Common myeloid progenitor, CD34-positive (primary cell): ENCODE data around the gene CDK14.

Source experiments
- CTCF ChIA-PET: fragments of 350-600 bp; sonication (Branson Sonifier 250); formaldehyde crosslinking; loops from one replicate; lab custom pipeline; 2021; ENCODE audit warnings: antibody characterized with exemption; lab: Charles Lee
- POLR2A ChIA-PET: fragments of 350-600 bp; sonication (Branson Sonifier 250); formaldehyde crosslinking; loops from one replicate; lab custom pipeline; 2021; ENCODE audit warnings: antibody characterized with exemption; lab: Charles Lee
- DNase-seq, 3 donors: peaks; one replicate each; pipeline versions ENCODE4 v3.0.0 to v3.0.0-alpha.2; 2013
- H3K27ac ChIP-seq, 2 experiments: 1 replicate in 1 of 2; 2 replicates in 1 of 2; pipeline ENCODE4 v1.7.0; 2013; ENCODE audit warnings: inconsistent platforms in 2 of 2, low read length in 2 of 2, mild to moderate bottlenecking in 2 of 2, low read depth in 1 of 2, moderate library complexity in 1 of 2; ENCODE audit not compliant: severe bottlenecking in 2 of 2, insufficient read depth in 1 of 2, poor library complexity in 1 of 2
- H3K27me3 ChIP-seq, 5 experiments: replicated peaks in 2 of 5; 1 replicate in 3 of 5; 2 replicates in 2 of 5; pipeline versions ENCODE4 v1.6.1 to v1.7.0; 2013; ENCODE audit warnings: low read length in 4 of 5, mild to moderate bottlenecking in 2 of 5, moderate library complexity in 2 of 5, inconsistent platforms in 1 of 5; ENCODE audit not compliant: insufficient read depth in 5 of 5, control insufficient read depth in 4 of 5
- H3K36me3 ChIP-seq, 4 experiments: 1 replicate in 2 of 4; 2 replicates in 2 of 4; pipeline versions ENCODE4 v1.6.1 to v1.7.0; 2013; ENCODE audit warnings: low read length in 3 of 4, control low read depth in 1 of 4, mild to moderate bottlenecking in 1 of 4; ENCODE audit not compliant: control insufficient read depth in 4 of 4, insufficient read depth in 4 of 4
- H3K4me1 ChIP-seq, 4 experiments: 1 replicate in 3 of 4; 2 replicates in 1 of 4; pipeline versions ENCODE4 v1.6.1 to v1.7.1; 2013; ENCODE audit warnings: low read length in 3 of 4, mild to moderate bottlenecking in 3 of 4, control low read depth in 1 of 4, inconsistent platforms in 1 of 4, moderate library complexity in 1 of 4; ENCODE audit not compliant: control insufficient read depth in 4 of 4, insufficient read depth in 4 of 4; ENCODE audit errors: control extremely low read depth in 1 of 4
- H3K4me3 ChIP-seq, 7 experiments: 1 replicate in 4 of 7; 2 replicates in 3 of 7; pipeline versions ENCODE4 v1.5.1 to v1.7.0; 2013; ENCODE audit warnings: mild to moderate bottlenecking in 7 of 7, low read length in 6 of 7, moderate library complexity in 6 of 7, inconsistent platforms in 2 of 7, low read depth in 2 of 7, control low read depth in 1 of 7; ENCODE audit not compliant: insufficient read depth in 4 of 7, control insufficient read depth in 1 of 7; ENCODE audit errors: extremely low read depth in 1 of 7
- H3K9me3 ChIP-seq, 5 experiments: 1 replicate in 4 of 5; 2 replicates in 1 of 5; pipeline versions ENCODE4 v1.6.1 to v1.7.1; 2013; ENCODE audit warnings: low read length in 4 of 5, mild to moderate bottlenecking in 2 of 5, inconsistent platforms in 1 of 5, low read depth in 1 of 5, moderate library complexity in 1 of 5; ENCODE audit not compliant: control insufficient read depth in 4 of 5, insufficient read depth in 2 of 5; ENCODE audit errors: control extremely low read depth in 1 of 5
- WGBS: methylation state at CpG from one replicate; pipeline ENCODE4 v1.1.5; 2013; ENCODE audit not compliant: insufficient coverage; 5-methylcytosine and 5-hydroxymethylcytosine counted together

CDK14 gene

DNA sequence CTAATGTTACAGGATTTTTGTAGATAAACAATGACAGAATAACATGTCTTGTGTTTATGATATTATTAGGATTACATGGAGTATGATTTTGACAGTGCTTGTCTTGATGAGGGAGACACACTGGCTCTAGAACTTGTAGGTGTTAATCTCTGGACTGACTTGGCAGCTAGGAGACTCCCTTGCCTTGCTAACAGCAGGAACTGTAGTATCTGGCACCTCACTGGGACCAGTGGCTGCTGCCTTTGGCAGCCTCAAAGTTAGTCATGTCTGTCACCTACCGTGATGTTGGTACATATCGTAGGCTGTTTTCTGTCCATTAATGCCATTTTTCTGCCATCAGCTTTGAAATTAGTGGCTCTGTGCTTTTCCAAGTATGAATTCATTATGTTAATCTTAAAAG, 261.5 kb downstream of the CDK14 start:
- Histone ChIP-seq H3K4me3 (no peak overlapping the region), H3K27ac (no peak overlapping the region), H3K4me1 (no peaks in the 10 kb centered on the region), H3K9me3 (no peaks in the 10 kb centered on the region), H3K36me3 (no peaks in the 10 kb centered on the region), H3K27me3 (peaks cover 0 to 4% (median 0%) of the 10 kb centered on the region in 5 experiments)
- POLR2A ChIA-PET = interaction anchor here (0.5 kb wide), 1 partner anchor 1590 kb away, joined by 3 read pairs; no protein-coding TSS in a partner anchor
- 100% methylated on average over 1 of the region's 2 CpGs for WGBS
- DNase-seq = no peak
- CTCF ChIA-PET = no interaction called here

GRCh38 chr7:90858546-90858945, 262.4 kb downstream of the CDK14 start:
- WGBS = no CpG with 5 or more reads among the region's 2 CpGs
- no peak for DNase-seq
- CTCF ChIA-PET = interaction anchor here (1.2 kb wide), 1 partner anchor 10 kb away, joined by 3 read pairs; no protein-coding TSS in a partner anchor
- Histone ChIP-seq H3K4me3 (no peak overlapping the region), H3K9me3 (no peaks in the 10 kb centered on the region), H3K4me1 (no peaks in the 10 kb centered on the region), H3K27me3 (peaks cover 0 to 4% (median 0%) of the 10 kb centered on the region in 5 experiments), H3K36me3 (no peaks in the 10 kb centered on the region), H3K27ac (no peak overlapping the region)
- POLR2A ChIA-PET = no interaction called here

DNA sequence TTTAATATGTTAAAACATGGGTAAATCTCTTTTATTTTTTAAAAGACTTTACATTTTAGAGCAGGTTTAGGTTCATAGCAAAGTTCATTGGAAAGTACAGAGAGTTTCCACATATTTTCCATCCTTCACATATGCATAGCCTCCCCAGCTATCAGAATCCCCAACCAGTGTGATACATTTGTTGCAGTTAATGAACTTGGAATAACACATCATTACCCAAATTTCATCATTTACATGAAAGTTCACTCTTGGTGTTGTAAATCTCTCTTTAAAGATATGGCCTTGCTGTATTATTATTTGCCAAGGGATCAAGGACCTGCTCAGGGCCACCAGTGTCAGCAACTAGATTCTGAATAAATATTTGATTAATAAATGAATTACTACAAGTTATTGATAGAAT, 263.4 kb downstream of the CDK14 start:
- Histone ChIP-seq H3K9me3 (no peaks in the 10 kb centered on the region), H3K36me3 (no peaks in the 10 kb centered on the region), H3K27me3 (peaks cover 0 to 2% (median 0%) of the 10 kb centered on the region in 5 experiments), H3K4me3 (no peak overlapping the region), H3K27ac (no peak overlapping the region), H3K4me1 (no peaks in the 10 kb centered on the region)
- DNase-seq = no peak
- ChIA-PET POLR2A (no interaction called here), CTCF (no interaction called here)

DNA sequence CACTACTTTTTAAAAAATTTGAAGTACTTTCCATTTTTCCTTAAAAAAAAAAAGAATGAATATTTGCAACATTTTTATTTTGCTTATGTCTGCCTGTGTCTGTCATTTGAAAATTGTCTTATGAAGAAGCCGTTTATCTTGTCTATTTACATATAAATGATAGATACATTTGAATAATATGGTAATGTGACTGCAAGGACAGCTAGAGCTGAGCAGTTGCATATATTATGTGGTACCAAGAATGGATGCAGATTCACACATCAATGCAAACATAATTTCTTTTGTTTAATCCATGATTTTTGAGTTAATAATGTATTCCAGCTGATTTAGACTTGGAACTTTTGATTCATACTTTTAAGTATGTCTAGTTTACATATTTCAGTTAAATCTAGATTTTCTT, 268.0 kb downstream of the CDK14 start:
- no peaks in the 10 kb centered on the region for H3K9me3 ChIP-seq
- no peak for DNase-seq
- ChIA-PET POLR2A (no interaction called here), CTCF (no interaction called here)
- H3K27ac ChIP-seq = no peak overlapping the region
- peaks cover 0 to 2% (median 0%) of the 10 kb centered on the region in 5 experiments for H3K27me3 ChIP-seq
- WGBS = no CpG with 5 or more reads among the region's 1 CpG
- H3K4me1 ChIP-seq = no peaks in the 10 kb centered on the region
- no peak overlapping the region for H3K4me3 ChIP-seq
- H3K36me3 ChIP-seq = no peaks in the 10 kb centered on the region

- no peaks in the 10 kb centered on the region for H3K4me1 ChIP-seq
- no peak overlapping the region for H3K27ac ChIP-seq
- ChIA-PET POLR2A (no interaction called here), CTCF (no interaction called here)
- 86% methylated on average over 1 of the region's 1 CpG for WGBS
- H3K9me3 ChIP-seq = peaks cover 0 to 3% (median 0%) of the 10 kb centered on the region in 5 experiments
- H3K27me3 ChIP-seq = no peaks in the 10 kb centered on the region
- H3K4me3 ChIP-seq = no peak overlapping the region
- peaks cover 0 to 3% (median 0%) of the 10 kb centered on the region in 4 experiments for H3K36me3 ChIP-seq
- DNase-seq = no peak
These were observed 273.2 kb downstream of the CDK14 start for GRCh38 chr7:90869335-90869734.

DNA sequence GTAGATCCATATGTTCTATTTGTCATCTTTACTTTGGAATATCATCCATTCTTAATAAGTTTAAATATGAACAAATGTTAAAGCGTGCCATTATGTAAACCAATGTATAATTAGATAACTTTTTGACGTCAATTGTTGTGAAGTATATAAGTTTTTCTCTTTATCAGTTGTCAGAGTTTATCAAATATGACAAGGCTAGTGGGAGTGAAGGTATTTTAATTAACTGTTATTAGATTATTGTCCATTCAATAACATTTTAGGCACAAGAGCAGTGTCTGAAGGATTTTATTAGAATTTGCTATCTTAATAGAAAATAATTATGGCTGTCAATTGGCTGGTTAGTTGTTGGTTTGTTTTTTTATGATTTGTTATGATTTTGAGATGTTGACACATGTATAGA, 280.6 kb downstream of the CDK14 start:
- CTCF ChIA-PET = no interaction called here
- POLR2A ChIA-PET = no interaction called here

DNA sequence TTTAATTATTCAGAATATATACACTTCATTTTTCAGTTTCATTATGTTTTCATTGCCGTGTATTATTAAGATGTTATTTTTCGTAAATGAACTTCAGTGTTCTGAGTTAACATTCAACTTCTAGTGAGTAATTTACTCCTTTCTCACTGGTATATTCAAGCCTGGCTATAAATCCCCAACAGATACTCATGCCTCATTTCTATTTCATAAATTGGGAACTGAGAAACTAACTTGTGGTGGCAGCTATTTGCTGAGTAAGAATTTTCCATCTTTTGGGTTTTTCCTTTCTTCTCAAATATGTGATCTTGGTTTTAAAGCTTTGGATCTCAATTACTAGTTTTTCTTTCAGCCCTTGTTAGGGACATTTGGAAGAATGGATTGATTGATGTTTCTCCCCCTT, 281.1 kb downstream of the CDK14 start:
- Histone ChIP-seq H3K27me3 (no peaks in the 10 kb centered on the region), H3K36me3 (peaks cover 0 to 8% (median 0%) of the 10 kb centered on the region in 4 experiments), H3K4me3 (no peak overlapping the region), H3K9me3 (peaks cover 0 to 9% (median 0%) of the 10 kb centered on the region in 5 experiments), H3K27ac (no peak overlapping the region), H3K4me1 (no peaks in the 10 kb centered on the region)
- POLR2A ChIA-PET = no interaction called here
- DNase-seq = no peak
- whole genome bisulfite sequencing = no CpG with 5 or more reads among the region's 2 CpGs
- CTCF ChIA-PET = no interaction called here

More for the DNA sequence above, 280.6 kb downstream of the CDK14 start:
- Histone ChIP-seq H3K27me3 (no peaks in the 10 kb centered on the region), H3K9me3 (peaks cover 0 to 9% (median 0%) of the 10 kb centered on the region in 5 experiments), H3K4me1 (no peaks in the 10 kb centered on the region), H3K27ac (no peak overlapping the region), H3K36me3 (peaks cover 0 to 8% (median 0%) of the 10 kb centered on the region in 4 experiments), H3K4me3 (no peak overlapping the region)
- 100% methylated on average over 2 of the region's 2 CpGs for WGBS
- no peak for DNase-seq
